CD14-positive monocyte (primary cell): ENCODE results near the gene SPIB. TPM values are rescaled to one million over a fixed set of nuclear protein-coding genes. Genes with fewer than 3 reads are reported as not detected.
A peak's percentile ranks its signal among the peaks of the same experiment; 100 is the strongest.

Source experiments
- DNase-seq, 3 donors: peaks; one replicate each; pipeline ENCODE4 v3.0.0-alpha.2; 2011 to 2022
- H2AFZ ChIP-seq: 2 replicates; pipeline ENCODE4 v1.6.0; 2012; ENCODE audit warnings: mild to moderate bottlenecking, low read depth, low read length, inconsistent platforms; ENCODE audit not compliant: insufficient read depth, poor library complexity, severe bottlenecking
- H3K27ac ChIP-seq, 2 donors: 1 replicate in 1 of 2; 2 replicates in 1 of 2; pipeline ENCODE4 v1.5.1; 2012 to 2013; ENCODE audit warnings: low read length in 2 of 2, control low read depth in 1 of 2, inconsistent platforms in 1 of 2, low read depth in 1 of 2, mild to moderate bottlenecking in 1 of 2
- H3K27me3 ChIP-seq, 2 donors: one replicate each; pipeline versions ENCODE4 v1.6.0 to v1.6.1; 2011 to 2013; ENCODE audit warnings: low read length in 2 of 2; ENCODE audit not compliant: control insufficient read depth in 2 of 2, insufficient read depth in 2 of 2
- H3K36me3 ChIP-seq, 2 donors: replicated peaks in 1 of 2; 1 replicate in 1 of 2; 2 replicates in 1 of 2; pipeline versions ENCODE4 v1.5.1 to v1.6.1; 2012 to 2013; ENCODE audit warnings: low read length in 2 of 2, control low read depth in 1 of 2, inconsistent platforms in 1 of 2, mild to moderate bottlenecking in 1 of 2; ENCODE audit not compliant: insufficient read depth in 2 of 2, control insufficient read depth in 1 of 2
- H3K4me1 ChIP-seq, 2 donors: 1 replicate in 1 of 2; 2 replicates in 1 of 2; pipeline versions ENCODE4 v1.5.1 to v1.6.1; 2012 to 2013; ENCODE audit warnings: low read length in 2 of 2, control low read depth in 1 of 2, inconsistent platforms in 1 of 2, mild to moderate bottlenecking in 1 of 2, moderate library complexity in 1 of 2; ENCODE audit not compliant: insufficient read depth in 2 of 2, control insufficient read depth in 1 of 2
- H3K4me2 ChIP-seq: replicated peaks from 2 replicates; pipeline ENCODE3; 2012; ENCODE audit warnings: low read length, moderate library complexity, mild to moderate bottlenecking; ENCODE audit not compliant: poor library complexity, severe bottlenecking; ENCODE audit errors: extremely low read depth
- H3K4me3 ChIP-seq, 3 experiments: fragments of 200-600 bp in 1 of 3; sonication (generic) in 1 of 3; replicated peaks in 1 of 3; 1 replicate in 2 of 3; 2 replicates in 1 of 3; pipeline ENCODE4 v1.5.1; 2011 to 2013; ENCODE audit warnings: low read length in 3 of 3, mild to moderate bottlenecking in 3 of 3, control low read depth in 2 of 3, low read depth in 2 of 3, inconsistent platforms in 1 of 3, moderate library complexity in 1 of 3
- H3K79me2 ChIP-seq: 2 replicates; pipeline ENCODE4 v1.6.0; 2012; ENCODE audit warnings: mild to moderate bottlenecking, control low read depth, inconsistent platforms, low read length, moderate library complexity; ENCODE audit not compliant: insufficient read depth
- H3K9ac ChIP-seq: 2 replicates; pipeline ENCODE4 v1.6.0; 2017; ENCODE audit warnings: low read length, mild to moderate bottlenecking; ENCODE audit not compliant: insufficient read depth, poor library complexity, severe bottlenecking
- H3K9me3 ChIP-seq, 2 donors: replicated peaks in 1 of 2; 1 replicate in 1 of 2; 2 replicates in 1 of 2; pipeline versions ENCODE4 v1.5.1 to v1.6.1; 2012 to 2013; ENCODE audit warnings: low read length in 2 of 2, control low read depth in 1 of 2; ENCODE audit not compliant: control insufficient read depth in 1 of 2, insufficient read depth in 1 of 2
- H4K20me1 ChIP-seq: 2 replicates; pipeline ENCODE4 v1.6.0; 2012; ENCODE audit warnings: mild to moderate bottlenecking, low read length, control low read depth, moderate library complexity; ENCODE audit not compliant: insufficient read depth
- H3K27ac Mint-ChIP-seq, 7 donors: one replicate each; pipeline ENCODE4 v1.8.0; 2020; ENCODE audit warnings: mild to moderate bottlenecking in 7 of 7, mixed read lengths in 7 of 7, moderate library complexity in 6 of 7, inconsistent platforms in 2 of 7
- H3K27me3 Mint-ChIP-seq, 3 donors: one replicate each; pipeline ENCODE4 v1.8.0; 2021 to 2022; ENCODE audit warnings: low read depth in 3 of 3, mild to moderate bottlenecking in 3 of 3, mixed read lengths in 3 of 3, moderate library complexity in 3 of 3, inconsistent platforms in 1 of 3
- H3K36me3 Mint-ChIP-seq, 2 donors: one replicate each; pipeline ENCODE4 v1.8.0; 2020; ENCODE audit warnings: mixed read lengths in 2 of 2, inconsistent platforms in 1 of 2, mild to moderate bottlenecking in 1 of 2
- H3K4me1 Mint-ChIP-seq: one replicate; pipeline ENCODE4 v1.8.0; 2020; ENCODE audit warnings: mild to moderate bottlenecking, mixed read lengths
- H3K4me3 Mint-ChIP-seq, 2 donors: one replicate each; pipeline ENCODE4 v1.8.0; 2020; ENCODE audit warnings: mild to moderate bottlenecking in 2 of 2, mixed read lengths in 2 of 2, moderate library complexity in 1 of 2
- H3K9me3 Mint-ChIP-seq, 7 donors: one replicate each; pipeline ENCODE4 v1.8.0; 2020 to 2022; ENCODE audit warnings: mixed read lengths in 7 of 7, mild to moderate bottlenecking in 6 of 7, moderate library complexity in 6 of 7, inconsistent platforms in 2 of 7
- CTCF ChIP-seq: fragments of 200-600 bp; IDR thresholded peaks from one replicate; pipeline ENCODE4 v1.8.0; 2022; ENCODE audit warnings: antibody characterized with exemption, mild to moderate bottlenecking
- WGBS: methylation state at CpG from one replicate; pipeline ENCODE4 v1.1.5; 2013; ENCODE audit warnings: missing lambda C conversion rate; ENCODE audit not compliant: insufficient coverage; 5-methylcytosine and 5-hydroxymethylcytosine counted together
- intact Hi-C, 2 donors: fragments of 100-400 bp; cut with micrococcal nuclease; formaldehyde crosslinking; loops; one replicate each; pipeline versions ENCODE4 v1.15.0 to v1.15.1; 2023
- polyA plus RNA-seq, 3 donors: library from polyadenylated mRNA; depleted of rRNA in 1 of 3; unstranded in 2 of 3; stranded (reverse) in 1 of 3; fragments of 300-500 nt in 2 of 3; fragments of >200 nt in 1 of 3; fragmentation: Illumina TruSeq in 2 of 3; gene quantifications; 1 replicate in 2 of 3; 2 replicates in 1 of 3; pipeline ENCODE4 v1.2.3, GENCODE V29; 2012 to 2021

SPIB gene
- polyA plus RNA-seq, 3 donors, result 0.16 to 2.3 (median 0.34) TPM

GRCh38 chr19:50475101-50475568 lies 56.4 kb downstream of the SPIB start:
- no peak for DNase-seq

GRCh38 chr19:50475736-50476223 lies 57.0 kb downstream of the SPIB start:
- TF ChIP-seq CTCF, result no peak
- Histone ChIP-seq H3K27me3 (no peaks in the 10 kb centered on the region), H2AFZ (no peak overlapping the region), H3K9ac (no peak overlapping the region), H3K9me3 (no peaks in the 10 kb centered on the region), H3K4me2 (no peak overlapping the region), H3K4me1 (peaks cover 11 to 12% of the 10 kb centered on the region in 2 donors), H3K36me3 (peaks cover 20 to 31% of the 10 kb centered on the region in 2 donors), H3K4me3 (peak overlapping the region in 1 of 3 experiments; percentile 98), H3K79me2 (peaks cover 29% of the 10 kb centered on the region), H3K27ac (no peak overlapping the region), H4K20me1 (peaks cover 32% of the 10 kb centered on the region)
- Mint-ChIP-seq H3K9me3 (peaks cover 0 to 13% (median 0%) of the 10 kb centered on the region in 7 donors), H3K36me3 (peaks cover 23 to 34% of the 10 kb centered on the region in 2 donors), H3K27ac (peak overlapping the region in 6 of 7 donors; percentile 40 to 90 (median 70)), H3K4me1 (peaks cover 14% of the 10 kb centered on the region), H3K4me3 (peak overlapping the region; percentile 83 to 98), H3K27me3 (peaks cover 0 to 8% (median 6%) of the 10 kb centered on the region in 3 donors)
- intact Hi-C loops, result loop anchor here (1.0 to 2.0 kb wide), 2 partner anchors 35 to 36 kb away; partner anchors contain the start of gene JOSD2 (in 2 of the 2)
- DNase-seq, result no peak
- WGBS, result 81% methylated on average over 24 of the region's 29 CpGs

More at GRCh38 chr19:50475101-50475568, 56.4 kb downstream of the SPIB start:
- Histone ChIP-seq H3K9me3 (no peaks in the 10 kb centered on the region), H4K20me1 (peaks cover 27% of the 10 kb centered on the region), H3K36me3 (peaks cover 14 to 25% of the 10 kb centered on the region in 2 donors), H3K79me2 (peaks cover 29% of the 10 kb centered on the region), H3K4me1 (peaks cover 11 to 12% of the 10 kb centered on the region in 2 donors), H3K27me3 (no peaks in the 10 kb centered on the region), H3K4me3 (no peak overlapping the region), H3K27ac (no peak overlapping the region), H2AFZ (no peak overlapping the region), H3K9ac (no peak overlapping the region), H3K4me2 (no peak overlapping the region)
- Mint-ChIP-seq H3K4me1 (peaks cover 14% of the 10 kb centered on the region), H3K36me3 (peaks cover 19 to 27% of the 10 kb centered on the region in 2 donors), H3K27ac (peak overlapping the region in 5 of 7 donors; percentile 17 to 88 (median 55)), H3K9me3 (peaks cover 0 to 15% (median 0%) of the 10 kb centered on the region in 7 donors), H3K27me3 (peaks cover 0 to 8% (median 6%) of the 10 kb centered on the region in 3 donors), H3K4me3 (no peak overlapping the region)
- WGBS, result 96% methylated on average over 11 of the region's 12 CpGs
- intact Hi-C loops, result no loop called here
- no peak for TF ChIP-seq CTCF
